Stomach (tissue), 9 donors: ENCODE data around the gene NTHL1. TPM values are rescaled to one million over a fixed set of nuclear protein-coding genes. Genes with fewer than 3 reads are reported as not detected.

ENCODE experiments used
- DNase-seq, 2 donors: peaks; one replicate each; pipeline versions ENCODE4 v3.0.0 to v3.0.0-alpha.2; 2013 to 2019
- H3K27ac ChIP-seq, 5 donors: fragments of 200-600 bp in 4 of 5; sonication (generic) in 4 of 5; one replicate each; pipeline ENCODE4 v1.5.1; 2013 to 2019; ENCODE audit warnings: mild to moderate bottlenecking in 1 of 5, moderate library complexity in 1 of 5
- H3K27me3 ChIP-seq, 3 donors: fragments of 200-600 bp; sonication (generic); one replicate each; pipeline ENCODE4 v1.5.1; 2017 to 2019; ENCODE audit warnings: mixed run types in 1 of 3
- H3K36me3 ChIP-seq, 4 donors: fragments of 200-600 bp; sonication (generic); 1 replicate in 3 of 4; 2 replicates in 1 of 4; pipeline ENCODE4 v1.5.1; 2016 to 2019
- H3K4me1 ChIP-seq, 4 donors: fragments of 200-600 bp; sonication (generic); one replicate each; pipeline ENCODE4 v1.5.1; 2016 to 2019
- H3K4me3 ChIP-seq, 4 donors: fragments of 200-600 bp; sonication (generic) in 3 of 4; one replicate each; pipeline ENCODE4 v1.5.1; 2016 to 2019; ENCODE audit warnings: mild to moderate bottlenecking in 1 of 4
- H3K9me3 ChIP-seq, 4 donors: fragments of 200-600 bp; sonication (generic); one replicate each; pipeline ENCODE4 v1.5.1; 2016 to 2019
- EP300 ChIP-seq: sonication (generic); formaldehyde crosslinking; IDR thresholded peaks from one replicate; pipeline ENCODE4 v1.6.1; 2017; ENCODE audit warnings: antibody characterized with exemption
- POLR2A ChIP-seq, 4 donors: fragments of 450-650 bp; IDR thresholded peaks; one replicate each; pipeline ENCODE4 v1.6.1; 2016; ENCODE audit warnings: antibody characterized with exemption in 4 of 4, control low read depth in 2 of 4, mild to moderate bottlenecking in 1 of 4, moderate library complexity in 1 of 4
- POLR2AphosphoS5 ChIP-seq, 3 donors: sonication (generic); formaldehyde crosslinking; IDR thresholded peaks; one replicate each; pipeline ENCODE4 v1.6.1; 2016; ENCODE audit warnings: antibody characterized with exemption in 3 of 3
- WGBS, 5 donors: extraction: QIAGEN DNeasy Blood & Tissue Kit in 3 of 5; methylation state at CpG; one replicate each; pipeline versions ENCODE4 v1.1.5 to v1.1.7; 2013 to 2018; 5-methylcytosine and 5-hydroxymethylcytosine counted together
- intact Hi-C: fragments of 100-400 bp; cut with DNase I; formaldehyde crosslinking; loops from one replicate; pipeline ENCODE4 v1.15.1; 2023; ENCODE audit warnings: low total_unique reads
- polyA plus RNA-seq, 3 donors: library from polyadenylated mRNA; stranded (reverse); fragments of 200-250 nt; gene quantifications; one replicate each; pipeline ENCODE4 v1.2.3, GENCODE V29; 2013
- total RNA-seq, 5 donors: library from RNA; depleted of rRNA; stranded (reverse); fragments of >200 nt; gene quantifications; one replicate each; pipeline versions ENCODE4 v1.1.0 to v1.2.3, GENCODE V29; 2014 to 2016
- TF ChIP-seq, protein P1 (sequence below), 7 experiments: fragments of 450-650 bp in 4 of 7; fragments of 200-600 bp in 3 of 7; sonication (generic) in 3 of 7; IDR thresholded peaks; one replicate each; pipeline ENCODE4 v1.5.1; 2016 to 2019; ENCODE audit warnings: antibody characterized with exemption in 7 of 7, control low read depth in 2 of 7, mild to moderate bottlenecking in 1 of 7
- donor health status: healthy with polysubstance abuse.
- donor health status: Bipolar disorder and iron deficiency.
- donor health status: healthy.

The NTHL1 gene
- total and polyA plus RNA-seq, 8 donors, result 2.3 to 663 (median 32.9) TPM

DNA sequence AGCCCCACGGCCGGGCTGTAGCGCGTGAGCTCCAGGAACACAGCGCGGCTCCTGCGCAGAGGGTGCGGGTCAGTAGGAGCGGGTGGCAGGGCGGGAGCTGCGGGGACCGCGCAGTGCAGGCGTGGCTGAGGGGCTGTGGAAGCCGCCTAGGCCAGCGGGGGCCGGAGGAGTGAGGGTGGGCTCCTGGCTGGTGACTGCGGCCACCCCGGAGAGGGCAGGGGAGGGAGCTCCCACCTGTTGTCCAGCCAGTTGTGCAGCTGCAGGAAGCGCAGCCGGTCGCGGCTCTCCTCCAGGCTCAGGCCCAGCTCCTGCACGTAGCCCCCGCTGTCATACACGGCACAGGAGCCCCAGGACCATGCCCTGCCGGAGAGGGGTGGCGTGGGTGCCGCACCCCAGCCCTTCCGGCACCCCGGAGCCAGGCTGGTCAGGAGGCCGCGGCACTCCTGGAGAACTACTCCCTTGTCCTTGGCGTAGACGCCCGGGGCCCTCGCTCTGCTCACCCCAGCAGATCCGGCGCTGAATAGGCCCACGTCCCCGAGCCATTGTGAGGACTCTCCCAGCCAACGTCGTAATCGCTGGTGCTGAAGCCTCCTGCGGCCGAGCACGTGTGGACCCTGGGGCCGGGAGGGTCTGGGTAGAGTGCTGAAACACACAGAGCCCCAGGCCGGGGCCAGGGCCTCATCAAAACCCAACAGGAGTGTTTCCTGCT, 44.1 kb upstream of the NTHL1 start:
- TF ChIP-seq EP300 (no peak), POLR2A (IDR thresholded peaks at IDR 0.05) (no peak), POLR2AphosphoS5 (IDR thresholded peaks at IDR 0.05) (peak in 1 of 3 donors; percentile 0)
- TF ChIP-seq, protein P1, sequence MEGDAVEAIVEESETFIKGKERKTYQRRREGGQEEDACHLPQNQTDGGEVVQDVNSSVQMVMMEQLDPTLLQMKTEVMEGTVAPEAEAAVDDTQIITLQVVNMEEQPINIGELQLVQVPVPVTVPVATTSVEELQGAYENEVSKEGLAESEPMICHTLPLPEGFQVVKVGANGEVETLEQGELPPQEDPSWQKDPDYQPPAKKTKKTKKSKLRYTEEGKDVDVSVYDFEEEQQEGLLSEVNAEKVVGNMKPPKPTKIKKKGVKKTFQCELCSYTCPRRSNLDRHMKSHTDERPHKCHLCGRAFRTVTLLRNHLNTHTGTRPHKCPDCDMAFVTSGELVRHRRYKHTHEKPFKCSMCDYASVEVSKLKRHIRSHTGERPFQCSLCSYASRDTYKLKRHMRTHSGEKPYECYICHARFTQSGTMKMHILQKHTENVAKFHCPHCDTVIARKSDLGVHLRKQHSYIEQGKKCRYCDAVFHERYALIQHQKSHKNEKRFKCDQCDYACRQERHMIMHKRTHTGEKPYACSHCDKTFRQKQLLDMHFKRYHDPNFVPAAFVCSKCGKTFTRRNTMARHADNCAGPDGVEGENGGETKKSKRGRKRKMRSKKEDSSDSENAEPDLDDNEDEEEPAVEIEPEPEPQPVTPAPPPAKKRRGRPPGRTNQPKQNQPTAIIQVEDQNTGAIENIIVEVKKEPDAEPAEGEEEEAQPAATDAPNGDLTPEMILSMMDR (IDR thresholded peaks at IDR 0.05), result no peak
- DNase-seq, result no peak
- peak overlapping the region; percentile 73 to 87 (median 81) for H3K27ac ChIP-seq
- H3K36me3 ChIP-seq, result peaks cover 68 to 98% (median 96%) of the 10 kb centered on the region in 4 donors
- no peaks in the 10 kb centered on the region for H3K27me3 ChIP-seq
- 34 to 61% (median 53%) methylated on average over 20 to 49 of the region's 49 CpGs for WGBS, 5 donors
- no peaks in the 10 kb centered on the region for H3K9me3 ChIP-seq
- H3K4me1 ChIP-seq, result peaks cover 13 to 47% (median 38%) of the 10 kb centered on the region in 4 donors
- intact Hi-C loops, result no loop called here
- peak overlapping the region; percentile 18 to 37 (median 29) for H3K4me3 ChIP-seq

DNA sequence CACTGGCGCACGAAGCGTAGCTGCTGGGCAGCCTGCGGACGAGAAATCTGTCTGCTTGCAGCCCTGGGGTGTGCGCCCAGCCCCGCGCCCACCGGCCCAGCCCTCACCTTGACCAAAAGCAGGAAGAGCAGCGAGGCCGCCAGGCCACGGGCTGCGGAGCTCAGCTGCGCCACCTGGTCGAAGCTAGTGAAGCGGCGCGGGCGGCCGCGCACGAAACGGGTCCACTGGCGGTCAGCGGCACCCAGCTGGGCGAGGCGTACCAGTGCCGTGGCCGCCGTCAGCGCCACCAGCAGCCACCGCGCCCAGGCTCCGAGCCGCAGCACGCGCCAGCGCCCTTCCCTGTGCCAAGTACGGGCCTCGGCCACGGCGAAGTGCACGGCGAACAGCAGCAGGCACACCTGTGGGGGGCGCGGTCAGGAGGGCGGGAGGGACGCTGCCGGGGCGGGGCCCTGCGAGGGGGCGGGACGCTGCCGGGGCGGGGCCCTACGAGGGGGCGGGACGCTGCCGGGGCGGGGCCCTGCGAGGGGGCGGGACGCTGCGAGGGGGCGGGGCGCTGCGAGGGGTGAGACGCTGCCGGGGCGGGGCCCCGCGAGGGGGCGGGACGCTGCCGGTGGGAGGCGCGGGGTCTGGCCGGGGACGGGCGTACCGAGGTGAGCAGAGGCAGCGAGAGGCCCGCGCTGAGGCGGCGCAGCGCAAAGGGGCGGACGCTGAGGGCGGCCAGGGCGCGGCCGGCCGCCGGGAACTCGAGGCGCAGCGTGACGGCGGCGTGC, 43.3 kb upstream of the NTHL1 start:
- H3K4me3 ChIP-seq, result peak overlapping the region; percentile 21 to 43 (median 29)
- H3K9me3 ChIP-seq, result no peaks in the 10 kb centered on the region
- 24 to 62% (median 34%) methylated on average over 42 to 101 of the region's 101 CpGs for WGBS, 5 donors
- no peaks in the 10 kb centered on the region for H3K27me3 ChIP-seq
- H3K4me1 ChIP-seq, result peaks cover 13 to 47% (median 39%) of the 10 kb centered on the region in 4 donors
- peak; percentile 94 to 96 for DNase-seq
- TF ChIP-seq EP300, result no peak
- TF ChIP-seq POLR2AphosphoS5 (IDR thresholded peaks at IDR 0.05), result peak in 2 of 3 donors; percentile 23 to 38
- TF ChIP-seq, protein P1 (IDR thresholded peaks at IDR 0.05), result peak in 2 of 7 experiments; percentile 27 to 47
- TF ChIP-seq POLR2A (IDR thresholded peaks at IDR 0.05), result no peak
- peak overlapping the region; percentile 81 to 95 (median 84) for H3K27ac ChIP-seq
- peaks cover 73 to 98% (median 96%) of the 10 kb centered on the region in 4 donors for H3K36me3 ChIP-seq
- intact Hi-C loops, result no loop called here

DNA sequence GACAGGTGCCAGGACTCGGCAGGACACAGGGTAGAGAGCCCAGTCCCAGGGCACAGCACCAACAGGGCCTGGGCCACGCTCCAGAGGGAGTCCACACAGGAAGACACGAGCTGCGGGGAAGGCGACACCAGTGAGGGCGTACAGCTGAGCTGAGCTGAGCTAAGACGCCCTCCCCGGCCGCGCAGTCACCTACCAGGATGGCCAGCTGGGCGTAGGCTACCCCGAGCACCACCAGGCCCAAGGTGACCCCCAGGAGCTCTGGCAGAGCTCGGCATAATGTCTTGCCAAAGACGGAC, 42.8 kb upstream of the NTHL1 start:
- peak in 1 of 2 donors; percentile 57 for DNase-seq
- 38 to 69% (median 55%) methylated on average over 12 to 14 of the region's 14 CpGs for WGBS, 5 donors
- Histone ChIP-seq H3K27ac (peak overlapping the region; percentile 81 to 95 (median 84)), H3K4me1 (peaks cover 13 to 47% (median 40%) of the 10 kb centered on the region in 4 donors), H3K9me3 (no peaks in the 10 kb centered on the region), H3K4me3 (peak overlapping the region; percentile 9 to 43 (median 22)), H3K27me3 (no peaks in the 10 kb centered on the region), H3K36me3 (peaks cover 75 to 98% (median 96%) of the 10 kb centered on the region in 4 donors)
- TF ChIP-seq POLR2AphosphoS5 (IDR thresholded peaks at IDR 0.05), result no peak
- no peak for TF ChIP-seq EP300
- no peak for TF ChIP-seq POLR2A (IDR thresholded peaks at IDR 0.05)
- TF ChIP-seq, protein P1 (IDR thresholded peaks at IDR 0.05), result no peak
- intact Hi-C loops, result no loop called here

DNA sequence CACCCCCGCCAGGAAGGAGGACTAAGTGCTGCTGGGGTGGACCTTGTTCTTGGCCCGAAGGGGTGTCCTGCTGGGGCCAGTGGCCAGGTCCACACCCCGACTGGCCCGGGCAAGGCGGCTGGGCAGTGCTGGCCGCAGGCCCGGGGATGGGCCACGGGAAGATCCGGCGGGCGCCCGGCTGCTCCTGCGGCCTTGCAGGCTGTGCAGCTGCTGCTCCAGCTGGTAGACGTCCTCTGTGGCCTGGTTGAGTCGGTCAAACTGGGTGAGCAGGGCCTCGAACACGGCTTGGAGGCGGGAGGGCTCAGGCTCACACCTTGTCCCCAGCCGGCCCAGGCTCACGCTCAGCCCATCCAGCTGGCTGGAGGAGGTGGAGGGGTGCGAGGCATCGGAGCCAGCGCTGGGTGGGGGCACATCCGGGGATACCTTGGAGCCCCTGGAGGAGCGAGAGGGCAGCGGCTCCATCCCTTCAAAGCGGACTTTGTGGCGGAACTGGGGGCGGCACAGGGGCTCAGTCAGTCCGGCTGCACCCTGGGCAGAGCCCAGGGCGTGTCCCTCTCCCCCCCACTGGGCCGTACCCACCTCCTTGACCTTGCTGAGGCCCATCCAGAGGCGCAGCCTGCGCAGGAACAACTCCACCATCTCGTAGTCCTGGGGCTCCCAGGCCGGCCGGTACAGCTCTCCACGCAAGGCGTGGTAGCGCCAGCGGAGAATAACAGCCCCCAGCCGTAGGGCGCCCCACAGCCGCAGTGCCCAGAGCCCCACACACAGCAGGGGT, 42.3 kb upstream of the NTHL1 start:
- H3K27ac ChIP-seq, result peak overlapping the region; percentile 81 to 95 (median 84)
- peak overlapping the region; percentile 9 to 43 (median 22) for H3K4me3 ChIP-seq
- peaks cover 80 to 98% (median 96%) of the 10 kb centered on the region in 4 donors for H3K36me3 ChIP-seq

More for the DNA sequence above, 42.3 kb upstream of the NTHL1 start:
- TF ChIP-seq EP300 (no peak), POLR2A (IDR thresholded peaks at IDR 0.05) (no peak), POLR2AphosphoS5 (IDR thresholded peaks at IDR 0.05) (no peak)
- TF ChIP-seq, protein P1 (IDR thresholded peaks at IDR 0.05), result no peak
- Histone ChIP-seq H3K4me1 (peaks cover 13 to 47% (median 40%) of the 10 kb centered on the region in 4 donors), H3K27me3 (no peaks in the 10 kb centered on the region), H3K9me3 (no peaks in the 10 kb centered on the region)
- intact Hi-C loops, result loop anchor here (10.0 kb wide), 1 partner anchor 65 kb away; the partner anchor contains the start of gene NHERF2
- WGBS, 5 donors, result 70 to 88% (median 78%) methylated on average over 10 to 44 of the region's 44 CpGs
- DNase-seq, result no peak
